Measurements from ENCODE around the gene MVP.
"Not testable (repeated sequence)": the region's sequence is repeated elsewhere in the genome, so short reads cannot be mapped to it uniquely, and the experiment has no call there.

The MVP gene

GRCh38 chr16:29790949-29791844 is 29.1 kb upstream of the MVP start:
- no peak for TF ChIP-seq HDGF (IDR thresholded peaks at IDR 0.05; ENCODE audit: borderline replicate concordance)
- no peak for TF ChIP-seq LEF1 (IDR thresholded peaks at IDR 0.05; ENCODE audit: borderline replicate concordance)
- no peak for TF ChIP-seq FOXK2 (IDR thresholded peaks at IDR 0.05)
- no peak for TF ChIP-seq ELF4 (IDR thresholded peaks at IDR 0.05)
- peak; percentile 22; the same call in 1 of the 2 replicates for TF ChIP-seq L3MBTL2 (conservative IDR thresholded peaks at IDR 0.05)
- CTCF ChIA-PET: interaction anchor here (0.6 to 1.2 kb wide), 6 partner anchors 10 to 115 kb away, joined by 3 to 4 read pairs (median 3); no protein-coding TSS in a partner anchor
- DNase-seq (ENCODE audit: extremely low spot score): no peak
- POLR2A ChIA-PET: interaction anchor here (0.5 to 6.8 kb wide), 20 partner anchors 11 to 228 kb away, joined by 3 to 92 read pairs (median 6); partner anchors contain the start of genes MAZ, MVP, PAGR1 and PRRT2

GRCh38 chr16:29791845-29792807 is 28.1 kb upstream of the MVP start:
- no peak for DNase-seq (ENCODE audit: extremely low spot score)
- TF ChIP-seq HDGF (IDR thresholded peaks at IDR 0.05; ENCODE audit: borderline replicate concordance) (no peak), BHLHE40 (IDR thresholded peaks at IDR 0.05; ENCODE audit: borderline replicate concordance) (no peak), L3MBTL2 (conservative IDR thresholded peaks at IDR 0.05) (no peak), SP1 (IDR thresholded peaks at IDR 0.05) (no peak), FOXM1 (IDR thresholded peaks at IDR 0.05; ENCODE audit: borderline replicate concordance) (no peak), LEF1 (IDR thresholded peaks at IDR 0.05; ENCODE audit: borderline replicate concordance) (no peak), ELF4 (IDR thresholded peaks at IDR 0.05) (no peak), CTBP1 (IDR thresholded peaks at IDR 0.05; ENCODE audit: borderline replicate concordance) (no peak), PKNOX1 (IDR thresholded peaks at IDR 0.05) (no peak), NFRKB (IDR thresholded peaks at IDR 0.05) (no peak), SUZ12 (IDR thresholded peaks at IDR 0.05) (no peak), FOXA1 (IDR thresholded peaks at IDR 0.05) (no peak), FOXK2 (IDR thresholded peaks at IDR 0.05) (no peak)
- ChIA-PET POLR2A (interaction anchor here (6.8 kb wide), 1 partner anchor 10 kb away, joined by 92 read pairs; no protein-coding TSS in a partner anchor), CTCF (no interaction called here)

GRCh38 chr16:29793153-29793552 is 27.1 kb upstream of the MVP start:
- POLR2A ChIA-PET: interaction anchor here (6.8 kb wide), 1 partner anchor 9 kb away, joined by 92 read pairs; no protein-coding TSS in a partner anchor
- DNase-seq (ENCODE audit: extremely low spot score); CTCF ChIA-PET: not testable (repeated sequence)

GRCh38 chr16:29794231-29794710 is 26.0 kb upstream of the MVP start:
- POLR2A ChIA-PET: interaction anchor here (1.4 to 6.8 kb wide), 2 partner anchors 8 to 13 kb away, joined by 3 to 92 read pairs; partner anchors contain the start of gene MAZ
- CTCF ChIA-PET: no interaction called here
- TF ChIP-seq ARNT (IDR thresholded peaks at IDR 0.05): no peak
- TF ChIP-seq BHLHE40 (IDR thresholded peaks at IDR 0.05; ENCODE audit: borderline replicate concordance): no peak
- no peak for TF ChIP-seq TARDBP (IDR thresholded peaks at IDR 0.05)
- DNase-seq (ENCODE audit: extremely low spot score): no peak

- ChIA-PET CTCF (interaction anchor here (1.0 to 2.2 kb wide), 3 partner anchors 12 to 16 kb away, joined by 4 to 6 read pairs (median 4); partner anchors contain the start of genes KIF22 and PAGR1), POLR2A (interaction anchor here (1.1 to 9.5 kb wide), 4 partner anchors 11 to 1243 kb away, joined by 3 to 176 read pairs (median 48); partner anchors contain the start of genes KIF22, MVP, PAGR1 and PRRT2)
- DNase-seq (ENCODE audit: extremely low spot score): no peak
- TF ChIP-seq NFRKB (IDR thresholded peaks at IDR 0.05) (no peak), L3MBTL2 (conservative IDR thresholded peaks at IDR 0.05) (no peak), FOXM1 (IDR thresholded peaks at IDR 0.05; ENCODE audit: borderline replicate concordance) (no peak), HDGF (IDR thresholded peaks at IDR 0.05; ENCODE audit: borderline replicate concordance) (no peak), ELF4 (IDR thresholded peaks at IDR 0.05) (no peak)
These were observed 17.8 kb upstream of the MVP start for GRCh38 chr16:29802416-29802935.

- TF ChIP-seq FOXK2 (IDR thresholded peaks at IDR 0.05): no peak
- TF ChIP-seq BHLHE40 (IDR thresholded peaks at IDR 0.05; ENCODE audit: borderline replicate concordance): no peak
- TF ChIP-seq L3MBTL2 (conservative IDR thresholded peaks at IDR 0.05): no peak
- TF ChIP-seq SP1 (IDR thresholded peaks at IDR 0.05): no peak
- POLR2A ChIA-PET: interaction anchor here (0.6 to 9.5 kb wide), 8 partner anchors 12 to 1229 kb away, joined by 3 to 176 read pairs (median 4); partner anchors contain the start of genes KIF22, MVP, PAGR1 and PRRT2
- CTCF ChIA-PET: interaction anchor here (0.7 to 2.0 kb wide), 3 partner anchors 12 to 15 kb away, joined by 4 to 5 read pairs (median 4); partner anchors contain the start of gene PAGR1
- DNase-seq (ENCODE audit: extremely low spot score): no peak
These were observed 16.2 kb upstream of the MVP start for GRCh38 chr16:29804020-29804419.

Measured in HEK293T (cell line).